Measurements from ENCODE around the gene RMND5A.
A peak's percentile ranks its signal among the peaks of the same experiment; 100 is the strongest.

RMND5A gene

GRCh38 chr2:86791573-86791972 is 71.5 kb downstream of the RMND5A start:
- no peak for DNase-seq (ENCODE audit: low spot score)

GRCh38 chr2:86793752-86794151 is 73.7 kb downstream of the RMND5A start:
- DNase-seq (ENCODE audit: low spot score): no peak

GRCh38 chr2:86794861-86795260 is 74.8 kb downstream of the RMND5A start:
- no peak for DNase-seq (ENCODE audit: low spot score)

DNA sequence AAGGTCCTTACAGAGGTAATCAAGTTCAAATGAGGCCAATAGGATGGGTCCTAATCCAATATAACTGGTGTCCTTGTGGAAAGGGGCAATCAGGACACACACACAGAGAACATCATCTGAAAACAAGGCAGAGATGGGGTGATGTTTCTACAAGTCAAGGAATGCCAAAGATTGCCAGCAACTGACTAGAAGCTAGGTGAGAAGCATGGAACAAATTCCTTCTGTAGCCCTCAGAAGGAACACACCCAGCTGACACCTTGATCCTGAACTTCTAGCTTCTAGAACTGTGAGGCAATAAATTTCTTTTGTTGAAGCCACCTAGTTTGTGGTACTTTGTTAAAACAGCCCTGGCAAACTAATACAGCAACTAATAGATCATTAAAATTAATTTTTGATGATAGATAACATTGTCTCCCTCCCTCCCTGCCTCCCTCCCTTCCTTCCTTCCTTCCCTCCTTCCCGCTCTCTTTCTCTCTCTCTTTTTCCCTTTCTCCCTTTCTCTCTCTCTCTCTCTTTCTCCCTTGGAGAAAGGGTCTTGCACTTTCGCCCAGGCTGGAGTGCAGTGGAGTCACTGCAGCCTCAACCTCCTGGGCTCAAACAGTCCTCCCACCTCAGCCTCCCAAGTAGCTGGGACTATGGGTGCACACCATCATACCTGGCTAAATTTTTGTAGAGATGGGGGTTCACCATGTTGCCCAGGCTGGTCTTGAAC is 80.9 kb downstream of the RMND5A start:
- no peak for DNase-seq (ENCODE audit: low spot score)

DNA sequence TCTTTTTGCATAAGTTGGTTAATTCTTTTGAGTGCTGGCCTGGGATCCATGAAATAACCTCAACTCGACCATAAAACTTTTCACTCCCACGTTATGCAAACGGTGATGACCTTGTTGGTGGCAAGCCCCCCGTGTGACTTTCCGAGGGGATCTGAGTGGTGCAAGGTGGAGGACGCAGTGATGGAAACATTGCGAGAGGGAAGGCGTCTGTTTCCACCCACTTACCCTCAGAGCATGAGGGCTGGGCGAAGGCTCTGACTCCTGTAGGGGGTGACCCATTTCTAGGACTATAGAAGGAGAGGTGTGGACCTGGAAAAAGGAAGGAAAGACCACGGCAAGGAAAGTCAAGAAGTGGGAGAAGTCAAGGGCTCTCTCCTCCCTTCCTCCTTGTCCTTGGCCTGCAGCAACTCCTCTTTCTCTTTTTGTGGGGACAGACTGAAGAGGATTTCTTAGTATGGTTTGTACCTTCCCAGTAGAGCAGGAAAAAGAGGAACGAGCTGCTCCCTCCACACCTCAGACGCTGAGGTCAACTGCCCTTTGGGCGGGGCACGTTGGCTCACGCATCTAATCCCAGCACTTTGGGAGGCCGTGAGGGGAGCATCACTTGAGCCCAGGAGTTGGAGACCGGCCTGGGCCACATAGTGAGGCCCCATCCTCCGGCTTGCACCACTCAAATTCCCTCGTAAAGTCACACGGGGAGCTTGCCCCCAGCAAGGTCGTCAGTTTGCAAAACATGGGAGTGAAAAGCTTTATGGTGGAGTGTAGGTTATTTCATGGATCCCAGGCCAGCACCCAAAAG is 86.2 kb downstream of the RMND5A start:
- no peak for DNase-seq (ENCODE audit: low spot score)

DNA sequence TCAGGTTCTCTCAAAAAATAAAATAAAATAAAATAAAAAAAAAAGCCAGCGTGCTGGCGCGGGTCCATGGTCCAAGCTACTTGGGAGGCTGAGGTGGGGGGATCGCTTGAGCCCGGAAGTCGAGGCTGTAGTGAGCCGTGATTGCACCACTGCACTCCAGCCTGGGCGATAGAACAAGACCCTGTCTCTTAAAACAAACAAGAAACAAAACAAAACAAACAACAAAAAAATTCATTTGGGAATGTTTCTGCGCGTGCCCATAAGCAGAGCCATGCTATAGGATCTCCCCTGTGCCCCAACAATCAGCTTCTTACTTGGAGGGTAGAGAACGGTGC is 87.0 kb downstream of the RMND5A start:
- no peak for DNase-seq (ENCODE audit: low spot score)

GRCh38 chr2:86807468-86808275 is 87.6 kb downstream of the RMND5A start:
- DNase-seq (ENCODE audit: low spot score): peak; percentile 15

DNA sequence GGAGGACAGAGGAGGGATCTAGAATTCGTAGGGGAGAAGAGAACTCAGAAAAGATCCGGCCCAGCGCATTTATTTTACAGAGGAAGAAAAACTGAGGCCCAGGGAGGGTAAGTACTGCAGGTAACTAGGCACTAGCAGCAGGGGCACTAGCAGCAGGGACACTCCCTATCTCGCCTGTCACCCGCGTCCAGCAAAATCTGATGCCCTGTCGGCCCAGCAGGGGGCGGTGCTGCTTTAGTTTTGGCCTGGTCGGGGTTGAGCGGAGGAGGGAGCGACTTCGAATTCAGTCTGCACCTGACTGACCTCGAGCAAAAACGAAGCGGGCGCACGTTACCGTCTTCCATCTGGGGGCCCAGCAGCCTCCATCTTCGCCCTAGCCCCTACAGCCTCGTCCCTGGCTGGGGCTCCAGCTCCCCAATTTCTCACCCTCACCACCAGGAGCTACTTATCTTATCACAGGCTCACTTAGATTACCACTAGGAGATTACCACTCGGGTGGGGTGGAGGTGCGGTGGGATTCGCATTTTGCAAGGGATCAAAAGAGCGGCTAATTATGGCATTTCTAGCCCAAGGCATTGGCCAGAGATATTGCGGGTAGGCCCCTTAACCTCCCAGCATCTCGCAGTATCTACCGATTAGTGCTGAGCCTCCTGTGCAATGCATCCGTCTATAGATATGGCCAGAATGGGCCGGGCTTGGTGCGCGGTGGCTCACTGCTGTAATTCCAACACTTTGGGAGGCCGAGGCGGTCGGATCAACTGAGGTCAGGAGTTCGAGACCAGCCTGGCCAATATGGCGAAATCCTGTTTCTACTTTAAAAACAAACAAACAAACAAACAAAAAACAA is 88.4 kb downstream of the RMND5A start:
- DNase-seq (ENCODE audit: low spot score): peak; percentile 93

GRCh38 chr2:86809481-86810121 is 89.5 kb downstream of the RMND5A start:
- DNase-seq (ENCODE audit: low spot score): no peak

DNA sequence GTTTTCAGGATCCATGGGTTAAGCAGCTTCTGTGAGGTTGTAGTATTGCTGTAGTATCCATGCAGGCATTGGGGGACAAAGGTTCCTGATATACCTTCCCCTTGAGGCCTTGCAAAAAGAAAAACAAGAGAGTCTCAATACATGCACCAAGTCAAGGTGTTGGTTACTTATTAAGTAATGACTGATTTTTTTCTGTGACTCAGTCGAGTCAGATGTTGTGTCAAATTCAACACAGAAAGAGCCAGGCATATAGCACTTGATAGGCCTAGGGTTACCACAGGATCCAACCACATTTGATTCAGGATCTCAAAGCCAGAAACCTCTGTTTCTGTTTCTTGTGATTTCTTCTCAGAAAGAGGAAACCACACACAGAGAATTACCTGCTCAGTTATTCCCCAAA is 95.5 kb downstream of the RMND5A start:
- DNase-seq (ENCODE audit: low spot score): no peak

GRCh38 chr2:86818114-86818801 is 98.2 kb downstream of the RMND5A start:
- no peak for DNase-seq (ENCODE audit: low spot score)

GRCh38 chr2:86818957-86819356 is 98.9 kb downstream of the RMND5A start:
- no peak for DNase-seq (ENCODE audit: low spot score)

- no peak for DNase-seq (ENCODE audit: low spot score)
Measured at GRCh38 chr2:86821306-86821705, 101.2 kb downstream of the RMND5A start.

DNA sequence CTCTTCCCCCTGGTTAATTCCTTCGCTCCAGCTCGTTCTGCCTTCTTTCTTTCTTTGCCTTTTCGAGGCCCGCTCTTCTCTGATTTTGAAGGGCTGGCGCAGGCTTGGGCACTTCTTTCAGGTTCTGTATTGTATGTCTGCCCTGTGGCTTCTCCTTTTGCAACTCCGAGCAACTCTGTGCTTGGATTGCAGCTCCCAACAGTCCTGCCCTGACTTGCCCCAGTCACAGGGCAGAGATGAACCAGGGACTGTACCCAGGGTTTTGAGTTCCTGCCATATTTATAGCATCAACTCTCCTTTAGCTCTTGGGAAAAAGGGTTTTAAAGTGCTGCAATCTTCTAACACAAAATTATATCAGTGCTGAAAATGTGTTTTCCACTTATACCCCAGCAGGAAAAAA is 101.8 kb downstream of the RMND5A start:
- DNase-seq (ENCODE audit: low spot score): no peak

- DNase-seq (ENCODE audit: low spot score): no peak
Measured at GRCh38 chr2:86822668-86823345, 102.7 kb downstream of the RMND5A start.

- DNase-seq (ENCODE audit: low spot score): no peak
Measured at GRCh38 chr2:86825036-86825692, 105.1 kb downstream of the RMND5A start.

DNA sequence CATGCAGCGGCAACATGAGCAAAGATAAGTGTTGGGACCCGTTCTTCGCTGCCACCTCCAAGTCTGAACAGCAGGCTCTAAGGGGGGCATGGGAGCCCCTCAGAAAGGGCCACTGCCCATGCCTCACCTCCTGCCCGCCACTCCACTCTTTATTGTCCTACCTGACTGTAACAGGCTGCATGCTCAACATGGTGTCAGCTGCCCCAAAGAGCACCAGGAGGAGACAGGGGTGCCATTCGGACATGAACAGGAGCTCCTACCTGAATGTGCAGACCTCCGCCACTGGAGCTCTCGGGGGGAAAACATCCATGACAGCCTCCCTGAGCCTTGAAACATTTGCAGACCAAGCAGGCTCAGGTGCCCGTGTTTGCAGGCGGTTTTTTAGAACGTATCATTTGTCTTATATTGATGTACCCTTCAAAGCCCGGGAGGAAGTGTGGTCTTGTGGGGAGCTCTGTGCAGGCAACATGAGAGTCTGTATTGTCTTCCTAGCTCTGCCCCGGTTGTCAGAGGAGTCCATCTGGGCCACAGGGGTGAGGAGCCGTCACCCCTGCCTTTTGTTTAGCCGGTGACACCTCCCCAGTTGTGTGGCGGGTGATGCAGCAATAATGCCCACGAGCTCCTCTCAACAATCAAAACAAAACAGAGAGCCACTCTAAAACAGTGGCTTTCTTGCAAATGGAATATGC is 105.7 kb downstream of the RMND5A start:
- no peak for DNase-seq (ENCODE audit: low spot score)

GRCh38 chr2:86826951-86827350 is 106.9 kb downstream of the RMND5A start:
- DNase-seq (ENCODE audit: low spot score): no peak

Data from AG08395 (cell line).